Umbilical cord (tissue), 2 donors: ENCODE results near the gene DDX59. TPM values are rescaled to one million over a fixed set of nuclear protein-coding genes. Genes with fewer than 3 reads are reported as not detected.
"Not testable (repeated sequence)": the region's sequence is repeated elsewhere in the genome, so short reads cannot be mapped to it uniquely, and the experiment has no call there.

Source experiments
- DNase-seq: peaks from one replicate; pipeline ENCODE4 v3.0.0-alpha.2; 2015; ENCODE audit warnings: low spot score
- total RNA-seq: library from RNA; depleted of rRNA; stranded (reverse); fragments of >200 nt; gene quantifications from one replicate; pipeline ENCODE4 v1.2.3, GENCODE V29; 2014; ENCODE audit warnings: low replicate concordance; ENCODE audit not compliant: insufficient read depth

The DDX59 gene
- total RNA-seq, 1 donor from 2014 or later, result 26.2 TPM

GRCh38 chr1:200630515-200630899 lies 39.2 kb downstream of the DDX59 start:
- DNase-seq, result not testable (repeated sequence)

GRCh38 chr1:200629876-200630514 lies 39.7 kb downstream of the DDX59 start:
- no peak for DNase-seq

- no peak for DNase-seq
Observed at GRCh38 chr1:200628223-200628881, 41.4 kb downstream of the DDX59 start.

- no peak for DNase-seq
Observed at GRCh38 chr1:200627575-200628222, 42.0 kb downstream of the DDX59 start.

- no peak for DNase-seq
Observed at GRCh38 chr1:200626853-200627534, 42.7 kb downstream of the DDX59 start.

- DNase-seq, result peak; percentile 36
Observed at GRCh38 chr1:200625381-200625824, 44.3 kb downstream of the DDX59 start.

GRCh38 chr1:200624679-200625335 lies 44.9 kb downstream of the DDX59 start:
- DNase-seq, result no peak

- peak; percentile 97 for DNase-seq
Observed at GRCh38 chr1:200620273-200621131, 49.2 kb downstream of the DDX59 start, which contains the start of gene KIF14. KIF14 (minus strand) TSS chr1:200620751; CDS start chr1:200618723, 2,028 bp downstream.

- no peak for DNase-seq
Observed at GRCh38 chr1:200619894-200620272, 49.8 kb downstream of the DDX59 start.

GRCh38 chr1:200610846-200611245 lies 58.9 kb downstream of the DDX59 start:
- no peak for DNase-seq

GRCh38 chr1:200602632-200603031 lies 67.1 kb downstream of the DDX59 start:
- DNase-seq, result no peak

Other genes starting within 250 kb of the DDX59 start
- 1.2 TPM for gene KIF14, start 49.2 kb downstream of the DDX59 start, total RNA-seq
- 36.1 TPM for gene CAMSAP2, start 69.0 kb upstream of the DDX59 start, total RNA-seq
- not detected for gene GPR25, start 203.1 kb upstream of the DDX59 start, total RNA-seq
- gene INAVA, start 225.0 kb upstream of the DDX59 start, total RNA-seq, result 3.6 TPM